HCT116 (cell line): ENCODE data around the gene TMEM229A.

Experiments
- CEBPB ChIP-seq: IDR thresholded peaks from 2 replicates; pipeline ENCODE4 v1.6.1; 2012; ENCODE audit warnings: low read depth
- EZH2 ChIP-seq: fragments of 200-600 bp; sonication (generic); IDR thresholded peaks from 2 replicates; pipeline ENCODE4 v1.6.1; 2017; ENCODE audit warnings: antibody characterized with exemption, mixed run types
- EZH2phosphoT487 ChIP-seq: fragments of 200-600 bp; IDR thresholded peaks from 2 replicates; pipeline ENCODE4 v1.6.1; 2018; ENCODE audit warnings: antibody characterized with exemption, borderline replicate concordance
- POLR2A ChIP-seq: IDR thresholded peaks from 2 replicates; pipeline ENCODE4 v1.7.0; 2011; ENCODE audit warnings: borderline replicate concordance; ENCODE audit not compliant: insufficient read depth, insufficient read length; ENCODE audit errors: extremely low read depth
- POLR2AphosphoS5 ChIP-seq: IDR thresholded peaks from 2 replicates; pipeline ENCODE4 v1.6.1; 2011; ENCODE audit warnings: mild to moderate bottlenecking, low read depth, low read length, moderate library complexity
- RAD21 ChIP-seq: IDR thresholded peaks from 2 replicates; pipeline ENCODE4 v1.6.1; 2012; ENCODE audit warnings: low read depth, mild to moderate bottlenecking
- SIN3A ChIP-seq: IDR thresholded peaks from 2 replicates; pipeline ENCODE4 v1.6.1; 2012; ENCODE audit warnings: low read depth
- ZFX ChIP-seq: fragments of 450-650 bp; IDR thresholded peaks from 2 replicates; pipeline ENCODE4 v1.6.1; 2017
- TF ChIP-seq, protein P1 (sequence below), 3 experiments: fragments of 200-600 bp in 1 of 3; sonication (generic) in 1 of 3; IDR thresholded peaks in 2 of 3; conservative IDR thresholded peaks in 1 of 3; 2 replicates each; pipeline ENCODE4 v1.5.1; 2012 to 2017; ENCODE audit warnings: low read depth in 2 of 3, low read length in 2 of 3, antibody characterized with exemption in 1 of 3, borderline replicate concordance in 1 of 3, control low read depth in 1 of 3, mild to moderate bottlenecking in 1 of 3, mixed read lengths in 1 of 3, mixed run types in 1 of 3, moderate library complexity in 1 of 3; ENCODE audit not compliant: insufficient read depth in 1 of 3

DNA sequence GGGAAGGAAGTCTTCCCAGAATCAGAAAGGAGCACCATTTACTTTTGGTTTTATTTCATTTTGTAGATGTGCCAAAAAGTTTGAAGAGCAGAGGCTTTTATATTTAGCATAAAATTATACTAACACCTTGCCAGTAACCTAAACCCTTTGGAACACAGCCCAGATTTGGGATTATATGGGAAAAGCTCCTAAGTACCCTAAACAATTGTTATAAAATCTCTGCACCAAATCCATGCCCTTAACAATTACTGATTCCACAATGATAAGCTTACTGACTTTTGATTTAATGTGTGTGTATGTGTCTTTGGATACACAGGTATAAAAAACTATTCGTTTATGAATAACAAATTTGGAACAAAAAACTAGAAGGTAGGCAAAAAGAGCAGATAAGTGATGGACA lies 39.0 kb upstream of the TMEM229A start:
- TF ChIP-seq SIN3A (no peak), ZFX (no peak), RAD21 (no peak), POLR2AphosphoS5 (no peak), EZH2 (no peak), EZH2phosphoT487 (no peak), CEBPB (no peak), POLR2A (no peak)
- TF ChIP-seq, protein P1, sequence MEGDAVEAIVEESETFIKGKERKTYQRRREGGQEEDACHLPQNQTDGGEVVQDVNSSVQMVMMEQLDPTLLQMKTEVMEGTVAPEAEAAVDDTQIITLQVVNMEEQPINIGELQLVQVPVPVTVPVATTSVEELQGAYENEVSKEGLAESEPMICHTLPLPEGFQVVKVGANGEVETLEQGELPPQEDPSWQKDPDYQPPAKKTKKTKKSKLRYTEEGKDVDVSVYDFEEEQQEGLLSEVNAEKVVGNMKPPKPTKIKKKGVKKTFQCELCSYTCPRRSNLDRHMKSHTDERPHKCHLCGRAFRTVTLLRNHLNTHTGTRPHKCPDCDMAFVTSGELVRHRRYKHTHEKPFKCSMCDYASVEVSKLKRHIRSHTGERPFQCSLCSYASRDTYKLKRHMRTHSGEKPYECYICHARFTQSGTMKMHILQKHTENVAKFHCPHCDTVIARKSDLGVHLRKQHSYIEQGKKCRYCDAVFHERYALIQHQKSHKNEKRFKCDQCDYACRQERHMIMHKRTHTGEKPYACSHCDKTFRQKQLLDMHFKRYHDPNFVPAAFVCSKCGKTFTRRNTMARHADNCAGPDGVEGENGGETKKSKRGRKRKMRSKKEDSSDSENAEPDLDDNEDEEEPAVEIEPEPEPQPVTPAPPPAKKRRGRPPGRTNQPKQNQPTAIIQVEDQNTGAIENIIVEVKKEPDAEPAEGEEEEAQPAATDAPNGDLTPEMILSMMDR (IDR thresholded peaks at IDR 0.05 in 2 of 3, conservative IDR thresholded peaks at IDR 0.05 in 1 of 3; ENCODE audit: borderline replicate concordance in 1 of 3, insufficient read depth in 1 of 3, low read depth in 2 of 3, low read length in 2 of 3), result no peak
